Subcutaneous adipose tissue (tissue), 4 donors: ENCODE results near the gene GADL1. TPM values are rescaled to one million over a fixed set of nuclear protein-coding genes. Genes with fewer than 3 reads are reported as not detected.

ENCODE experiments used
- CTCF ChIP-seq: fragments of 450-650 bp; IDR thresholded peaks from one replicate; pipeline ENCODE4 v1.5.1; 2016; ENCODE audit warnings: low read depth, mild to moderate bottlenecking, control low read depth, antibody characterized with exemption, moderate library complexity
- total RNA-seq, 4 donors: library from RNA; depleted of rRNA; stranded (reverse); fragments of >200 nt; gene quantifications; one replicate each; pipeline ENCODE4 v1.1.0, GENCODE V29; 2016

Gene GADL1, protein sequence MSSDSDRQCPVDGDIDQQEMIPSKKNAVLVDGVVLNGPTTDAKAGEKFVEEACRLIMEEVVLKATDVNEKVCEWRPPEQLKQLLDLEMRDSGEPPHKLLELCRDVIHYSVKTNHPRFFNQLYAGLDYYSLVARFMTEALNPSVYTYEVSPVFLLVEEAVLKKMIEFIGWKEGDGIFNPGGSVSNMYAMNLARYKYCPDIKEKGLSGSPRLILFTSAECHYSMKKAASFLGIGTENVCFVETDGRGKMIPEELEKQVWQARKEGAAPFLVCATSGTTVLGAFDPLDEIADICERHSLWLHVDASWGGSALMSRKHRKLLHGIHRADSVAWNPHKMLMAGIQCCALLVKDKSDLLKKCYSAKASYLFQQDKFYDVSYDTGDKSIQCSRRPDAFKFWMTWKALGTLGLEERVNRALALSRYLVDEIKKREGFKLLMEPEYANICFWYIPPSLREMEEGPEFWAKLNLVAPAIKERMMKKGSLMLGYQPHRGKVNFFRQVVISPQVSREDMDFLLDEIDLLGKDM
- total RNA-seq, result not detected

DNA sequence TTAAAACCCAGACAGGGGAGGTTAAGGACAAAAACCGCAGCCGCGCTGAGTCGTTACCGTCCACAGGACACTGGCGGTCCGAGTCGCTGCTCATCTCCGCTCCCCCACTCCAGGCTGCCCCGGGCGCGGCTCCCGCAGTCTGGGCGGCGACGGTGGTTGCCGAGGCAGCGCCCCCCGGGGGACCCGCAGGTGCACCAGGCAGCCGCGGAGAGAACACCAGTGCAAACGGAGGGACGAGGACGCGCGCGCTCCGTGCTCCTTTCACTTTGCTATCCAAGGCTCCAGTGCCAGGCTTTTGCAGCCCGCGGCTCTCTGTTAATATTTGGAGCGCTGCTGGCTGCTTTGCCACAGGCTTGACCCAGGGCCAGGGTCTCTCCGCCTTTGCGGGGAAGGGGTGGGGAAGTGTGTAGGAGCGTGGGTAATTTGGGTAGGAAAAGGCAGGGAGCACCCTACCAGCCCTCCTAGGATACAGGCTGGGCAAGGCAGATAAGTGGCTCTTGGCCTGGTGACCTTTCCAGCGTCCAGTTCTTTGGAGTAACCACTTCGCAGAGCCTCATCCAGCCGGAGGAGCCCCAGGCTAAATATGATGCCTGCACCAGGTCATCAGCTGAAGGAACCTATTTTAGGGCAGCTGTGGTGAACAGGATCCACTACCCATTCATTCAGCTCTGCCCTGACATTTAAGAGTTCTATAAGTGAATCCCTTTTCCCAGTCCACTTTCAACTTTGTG lies at the start of gene GADL1:
TSS of gene GADL1 (minus strand) at position 141 of the 731 bp plus-strand sequence. CDS start at position 94, 47 bp downstream.
- no peak for TF ChIP-seq CTCF

DNA sequence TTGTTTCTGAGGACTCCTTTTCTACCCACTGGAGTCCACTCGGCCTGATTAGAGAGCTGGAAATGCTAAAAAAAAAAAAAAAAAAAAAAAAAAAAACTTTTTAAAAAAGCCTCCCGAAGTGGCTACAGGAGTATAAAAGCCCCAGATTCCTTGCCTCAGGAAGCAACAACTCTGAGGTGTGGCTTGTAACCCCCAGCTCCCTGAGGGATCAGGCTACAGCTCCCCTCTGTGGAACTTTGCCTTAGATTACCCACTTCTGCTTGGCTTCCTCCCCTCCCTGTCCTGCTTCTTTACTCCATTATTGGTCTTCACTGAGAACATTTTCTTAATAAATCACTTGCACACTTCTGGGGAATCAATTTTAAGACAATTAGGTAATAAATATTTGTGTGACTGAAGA lies 49.7 kb upstream of the GADL1 start:
- TF ChIP-seq CTCF, result no peak

GRCh38 chr3:30943206-30943605 lies 48.7 kb upstream of the GADL1 start:
- no peak for TF ChIP-seq CTCF

DNA sequence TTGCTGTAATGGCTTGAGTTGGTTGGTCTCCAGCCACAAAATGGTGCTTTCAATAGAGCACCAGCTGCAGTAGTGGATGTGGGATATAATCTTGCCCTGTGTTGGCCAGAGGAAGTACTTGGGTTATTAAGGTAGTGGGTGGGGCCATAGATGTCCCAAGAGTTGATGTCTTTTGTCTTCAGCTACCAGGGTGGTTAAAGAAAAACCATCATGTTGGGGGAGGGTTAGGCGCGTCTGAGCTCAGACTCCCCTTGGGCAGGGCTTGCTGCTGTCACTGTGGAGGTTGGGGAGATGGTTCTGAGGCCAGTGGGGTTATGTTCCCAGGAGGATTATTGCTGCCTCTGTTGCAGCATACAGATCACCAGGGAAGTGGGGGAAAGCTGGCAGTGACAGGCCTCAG lies 46.9 kb upstream of the GADL1 start:
- no peak for TF ChIP-seq CTCF

DNA sequence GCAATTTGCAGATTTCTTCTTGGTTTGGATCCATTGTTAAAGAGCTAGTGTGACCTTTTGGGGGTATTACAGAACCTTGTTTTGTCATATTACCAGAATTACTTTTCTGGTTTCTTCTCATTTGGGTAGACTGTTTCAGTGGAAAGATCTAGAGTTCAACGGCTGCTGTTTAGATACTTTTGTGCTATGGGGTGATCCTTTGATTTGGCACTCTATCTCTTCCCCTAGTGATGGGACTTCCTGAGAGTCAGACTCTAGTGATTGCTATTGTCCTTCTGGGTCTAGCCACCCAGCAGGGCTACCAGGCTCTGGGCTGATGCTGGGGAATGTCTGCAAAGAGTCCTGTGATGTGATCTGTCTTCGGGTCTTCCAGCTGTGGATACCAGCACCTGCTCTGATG lies 46.3 kb upstream of the GADL1 start:
- TF ChIP-seq CTCF, result no peak

DNA sequence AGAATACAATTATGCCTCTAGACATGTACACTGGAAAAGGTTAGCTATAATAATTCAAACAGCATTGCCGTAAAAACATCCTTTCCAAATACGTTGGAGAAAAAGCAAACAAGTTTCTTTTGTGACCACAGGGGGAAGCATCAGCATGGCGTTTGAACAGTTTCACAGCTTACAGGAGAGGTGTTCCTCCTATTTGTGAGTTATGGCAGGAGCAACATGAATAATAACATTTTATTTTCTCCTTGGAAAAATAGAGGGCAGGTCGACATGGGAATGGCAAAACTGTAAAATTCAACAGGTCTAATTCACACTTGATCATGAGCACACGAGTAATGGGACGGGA lies 39.7 kb upstream of the GADL1 start:
- no peak for TF ChIP-seq CTCF

DNA sequence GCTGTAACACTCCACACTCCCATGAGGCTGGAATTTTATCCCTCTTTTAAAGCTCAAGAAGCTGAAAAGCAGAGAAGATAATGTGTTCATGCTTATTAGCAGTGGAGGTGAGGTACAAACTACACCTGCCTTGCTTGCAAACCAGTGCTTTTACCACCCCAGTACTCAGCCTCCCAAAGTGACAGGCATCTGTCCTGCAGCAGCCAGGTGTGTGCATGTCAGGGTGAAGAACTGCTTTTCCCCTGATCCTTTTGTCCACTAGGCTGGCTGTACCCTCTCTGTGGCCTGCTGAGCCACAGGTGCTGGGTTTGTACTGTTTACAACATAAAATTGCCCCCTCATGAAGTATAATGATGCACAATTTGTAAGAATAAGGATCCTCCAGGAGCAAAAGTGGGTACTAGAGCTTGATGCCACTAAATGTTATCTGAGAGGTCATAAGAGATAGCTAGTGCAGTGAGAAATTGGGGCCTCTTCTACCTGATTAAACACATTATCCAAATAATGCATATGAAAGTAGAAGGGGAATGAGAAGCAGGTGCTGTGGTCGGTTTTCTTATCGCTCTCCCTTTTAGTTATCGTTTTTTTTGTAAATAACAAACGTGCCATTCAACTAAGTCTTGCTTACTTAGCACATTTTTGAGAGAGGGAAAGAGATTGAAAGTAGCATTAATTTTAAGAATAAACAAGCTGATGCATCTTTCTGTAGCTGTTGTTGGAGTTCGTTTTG lies 39.2 kb upstream of the GADL1 start:
- no peak for TF ChIP-seq CTCF
